Measurements from ENCODE around the gene PCCA.

DNA sequence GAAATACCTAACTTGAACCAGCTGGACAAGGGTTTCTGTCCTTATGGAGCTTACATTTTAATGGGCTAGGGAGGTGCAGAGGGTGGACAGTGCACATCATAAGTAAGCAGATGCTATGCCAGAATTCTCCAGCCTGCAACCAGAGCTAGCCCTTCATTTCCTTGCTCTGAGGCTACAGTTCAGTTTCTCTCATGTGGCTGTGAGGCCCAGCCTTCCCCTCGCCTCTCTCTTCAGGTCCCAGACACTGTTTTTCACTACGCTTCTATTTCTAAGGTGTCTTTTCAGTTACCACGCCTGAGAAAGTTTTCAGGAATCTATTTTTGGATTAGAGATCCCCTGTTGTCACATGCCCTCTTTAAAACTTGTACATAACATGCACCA lies 141.9 kb downstream of the PCCA start:
- TF ChIP-seq, protein P1, sequence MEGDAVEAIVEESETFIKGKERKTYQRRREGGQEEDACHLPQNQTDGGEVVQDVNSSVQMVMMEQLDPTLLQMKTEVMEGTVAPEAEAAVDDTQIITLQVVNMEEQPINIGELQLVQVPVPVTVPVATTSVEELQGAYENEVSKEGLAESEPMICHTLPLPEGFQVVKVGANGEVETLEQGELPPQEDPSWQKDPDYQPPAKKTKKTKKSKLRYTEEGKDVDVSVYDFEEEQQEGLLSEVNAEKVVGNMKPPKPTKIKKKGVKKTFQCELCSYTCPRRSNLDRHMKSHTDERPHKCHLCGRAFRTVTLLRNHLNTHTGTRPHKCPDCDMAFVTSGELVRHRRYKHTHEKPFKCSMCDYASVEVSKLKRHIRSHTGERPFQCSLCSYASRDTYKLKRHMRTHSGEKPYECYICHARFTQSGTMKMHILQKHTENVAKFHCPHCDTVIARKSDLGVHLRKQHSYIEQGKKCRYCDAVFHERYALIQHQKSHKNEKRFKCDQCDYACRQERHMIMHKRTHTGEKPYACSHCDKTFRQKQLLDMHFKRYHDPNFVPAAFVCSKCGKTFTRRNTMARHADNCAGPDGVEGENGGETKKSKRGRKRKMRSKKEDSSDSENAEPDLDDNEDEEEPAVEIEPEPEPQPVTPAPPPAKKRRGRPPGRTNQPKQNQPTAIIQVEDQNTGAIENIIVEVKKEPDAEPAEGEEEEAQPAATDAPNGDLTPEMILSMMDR (IDR thresholded peaks at IDR 0.05): no peak
- TF ChIP-seq POLR2A (IDR thresholded peaks at IDR 0.05) (no peak), POLR2AphosphoS5 (IDR thresholded peaks at IDR 0.05; ENCODE audit: insufficient read depth in 1 of 2, low read depth in 1 of 2) (no peak)

Data from vagina (tissue), 2 donors.